Tibial nerve (tissue), 4 donors: ENCODE data around the gene GAK. TPM values are rescaled to one million over a fixed set of nuclear protein-coding genes. Genes with fewer than 3 reads are reported as not detected.

Experiments
- DNase-seq, 2 donors: peaks; one replicate each; pipeline ENCODE4 v3.0.0-alpha.2; 2019; ENCODE audit warnings: low spot score in 2 of 2
- H3K27ac ChIP-seq, 4 donors: fragments of 200-600 bp; sonication (generic) in 3 of 4; one replicate each; pipeline ENCODE4 v1.5.1; 2017 to 2019; ENCODE audit warnings: mild to moderate bottlenecking in 1 of 4
- H3K27me3 ChIP-seq, 2 donors: fragments of 200-600 bp; sonication (generic) in 1 of 2; one replicate each; pipeline versions ENCODE4 v1.5.1 to v1.6.0; 2017 to 2019
- H3K36me3 ChIP-seq, 3 donors: fragments of 200-600 bp; sonication (generic); one replicate each; pipeline ENCODE4 v1.5.1; 2018 to 2019
- H3K4me1 ChIP-seq, 4 donors: fragments of 200-600 bp; sonication (generic) in 3 of 4; one replicate each; pipeline ENCODE4 v1.5.1; 2017 to 2019
- H3K4me3 ChIP-seq, 4 donors: fragments of 200-600 bp; sonication (generic) in 3 of 4; one replicate each; pipeline ENCODE4 v1.5.1; 2017 to 2019; ENCODE audit warnings: mild to moderate bottlenecking in 1 of 4, moderate library complexity in 1 of 4
- H3K9me3 ChIP-seq, 4 donors: fragments of 200-600 bp; sonication (generic) in 3 of 4; one replicate each; pipeline ENCODE4 v1.5.1; 2017 to 2019
- CTCF ChIP-seq, 5 experiments: fragments of 200-600 bp in 3 of 5; fragments of 450-650 bp in 2 of 5; sonication (generic) in 3 of 5; IDR thresholded peaks; one replicate each; pipeline ENCODE4 v1.5.1; 2016 to 2019; ENCODE audit warnings: antibody characterized with exemption in 5 of 5, mild to moderate bottlenecking in 3 of 5, moderate library complexity in 2 of 5
- EP300 ChIP-seq, 2 donors: sonication (generic); formaldehyde crosslinking; IDR thresholded peaks; one replicate each; pipeline ENCODE4 v1.6.1; 2017; ENCODE audit warnings: antibody characterized with exemption in 2 of 2, mild to moderate bottlenecking in 1 of 2
- POLR2A ChIP-seq, 2 donors: fragments of 450-650 bp; IDR thresholded peaks; one replicate each; pipeline ENCODE4 v1.6.1; 2017; ENCODE audit warnings: antibody characterized with exemption in 2 of 2, mild to moderate bottlenecking in 2 of 2, moderate library complexity in 2 of 2
- WGBS, 2 donors: methylation state at CpG; one replicate each; pipeline ENCODE4 v1.1.5; 2018; 5-methylcytosine and 5-hydroxymethylcytosine counted together
- total RNA-seq, 4 donors: library from RNA; depleted of rRNA; stranded (reverse); fragments of >200 nt; gene quantifications; one replicate each; pipeline ENCODE4 v1.1.0, GENCODE V29; 2016

Gene GAK
- total RNA-seq, 4 donors from 2014 or later = 92.3 to 177 (median 127) TPM

GRCh38 chr4:831483-831805, 100.7 kb downstream of the GAK start:
- Histone ChIP-seq H3K27ac (no peak overlapping the region), H3K9me3 (peaks cover 0 to 38% (median 0%) of the 10 kb centered on the region in 4 donors), H3K4me1 (peaks cover 0 to 9% (median 5%) of the 10 kb centered on the region in 4 donors), H3K36me3 (no peaks in the 10 kb centered on the region), H3K27me3 (peaks cover 0 to 47% of the 10 kb centered on the region in 2 donors), H3K4me3 (no peak overlapping the region)
- no peak for DNase-seq
- TF ChIP-seq CTCF (IDR thresholded peaks at IDR 0.05) = no peak
- 43 to 67% methylated on average over 2 of the region's 3 CpGs for WGBS, 2 donors

- TF ChIP-seq POLR2A (IDR thresholded peaks at IDR 0.05) = no peak
Measured at GRCh38 chr4:830601-831482, 101.3 kb downstream of the GAK start.

GRCh38 chr4:829761-830600, 102.1 kb downstream of the GAK start:
- Histone ChIP-seq H3K27me3 (peaks cover 0 to 54% of the 10 kb centered on the region in 2 donors), H3K36me3 (no peaks in the 10 kb centered on the region), H3K9me3 (peaks cover 0 to 26% (median 0%) of the 10 kb centered on the region in 4 donors), H3K4me3 (no peak overlapping the region), H3K4me1 (peaks cover 0 to 19% (median 6%) of the 10 kb centered on the region in 4 donors), H3K27ac (no peak overlapping the region)
- no peak for DNase-seq
- TF ChIP-seq CTCF (IDR thresholded peaks at IDR 0.05) (no peak), EP300 (IDR thresholded peaks at IDR 0.05) (no peak), POLR2A (IDR thresholded peaks at IDR 0.05) (no peak)
- 48 to 56% methylated on average over 13 to 21 of the region's 26 CpGs for WGBS, 2 donors

More at GRCh38 chr4:830601-831482, 101.3 kb downstream of the GAK start:
- H3K36me3 ChIP-seq = no peaks in the 10 kb centered on the region
- H3K4me1 ChIP-seq = peaks cover 0 to 11% (median 6%) of the 10 kb centered on the region in 4 donors
- WGBS, 2 donors = 49 to 50% methylated on average over 16 to 20 of the region's 23 CpGs
- no peak overlapping the region for H3K4me3 ChIP-seq
- no peak for DNase-seq
- H3K9me3 ChIP-seq = peaks cover 0 to 32% (median 0%) of the 10 kb centered on the region in 4 donors
- peaks cover 0 to 48% of the 10 kb centered on the region in 2 donors for H3K27me3 ChIP-seq
- no peak overlapping the region for H3K27ac ChIP-seq

- no peak for TF ChIP-seq CTCF (IDR thresholded peaks at IDR 0.05)
- H3K36me3 ChIP-seq = no peaks in the 10 kb centered on the region
- peaks cover 0 to 61% of the 10 kb centered on the region in 2 donors for H3K27me3 ChIP-seq
- DNase-seq = no peak
- no peak overlapping the region for H3K27ac ChIP-seq
- H3K9me3 ChIP-seq = peaks cover 0 to 25% (median 0%) of the 10 kb centered on the region in 4 donors
- 76 to 90% methylated on average over 4 to 6 of the region's 6 CpGs for WGBS, 2 donors
- peaks cover 0 to 23% (median 6%) of the 10 kb centered on the region in 4 donors for H3K4me1 ChIP-seq
- no peak overlapping the region for H3K4me3 ChIP-seq
Measured at GRCh38 chr4:829291-829690, 102.8 kb downstream of the GAK start.

GRCh38 chr4:828641-829271, 103.4 kb downstream of the GAK start:
- peaks cover 0 to 23% (median 6%) of the 10 kb centered on the region in 4 donors for H3K4me1 ChIP-seq
- 32 to 44% methylated on average over 14 to 16 of the region's 16 CpGs for WGBS, 2 donors
- no peak overlapping the region for H3K27ac ChIP-seq
- H3K27me3 ChIP-seq = peaks cover 0 to 67% of the 10 kb centered on the region in 2 donors
- H3K4me3 ChIP-seq = no peak overlapping the region
- H3K9me3 ChIP-seq = peaks cover 0 to 25% (median 0%) of the 10 kb centered on the region in 4 donors
- no peak for TF ChIP-seq EP300 (IDR thresholded peaks at IDR 0.05)
- no peak for TF ChIP-seq POLR2A (IDR thresholded peaks at IDR 0.05)
- no peak for TF ChIP-seq CTCF (IDR thresholded peaks at IDR 0.05)
- H3K36me3 ChIP-seq = no peaks in the 10 kb centered on the region
- no peak for DNase-seq
